ENCODE measurements around the gene MAP3K20. TPM values are rescaled to one million over a fixed set of nuclear protein-coding genes. Genes with fewer than 3 reads are reported as not detected.
"Not testable (repeated sequence)": the region's sequence is repeated elsewhere in the genome, so short reads cannot be mapped to it uniquely, and the experiment has no call there.

The MAP3K20 gene
- total RNA-seq, 1 experiment from 2014 or later: 40.0 TPM

DNA sequence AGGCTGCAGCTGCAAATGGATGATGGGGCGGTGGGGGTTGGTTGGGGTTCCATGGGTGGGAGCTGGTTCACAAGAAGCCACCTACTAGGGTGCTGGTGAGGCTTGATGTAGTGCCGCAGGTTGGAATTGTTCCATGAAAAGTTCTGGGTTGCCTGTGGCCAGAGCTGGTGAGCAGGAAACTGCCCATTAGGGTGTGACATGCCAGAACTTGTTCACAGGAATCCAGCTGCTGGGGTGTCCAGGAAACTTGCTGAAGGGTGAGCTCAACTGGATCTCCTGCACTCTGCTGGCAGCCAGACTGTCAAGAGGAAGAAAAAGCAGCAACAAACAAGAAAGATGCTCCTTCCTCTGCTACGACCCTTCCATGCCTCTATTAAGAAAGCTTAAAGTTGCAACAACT, 48.8 kb downstream of the MAP3K20 start:
- Histone ChIP-seq H3K4me1 (ENCODE audit: insufficient read depth, low read length, poor library complexity, severe bottlenecking) (peaks cover 44% of the 10 kb centered on the region), H3K4me3 (ENCODE audit: low read depth, low read length, poor library complexity, severe bottlenecking) (no peak overlapping the region), H3K36me3 (ENCODE audit: insufficient read depth, low read length, poor library complexity, severe bottlenecking) (no peaks in the 10 kb centered on the region), H3K27ac (ENCODE audit: low read depth, low read length, poor library complexity, severe bottlenecking) (peak overlapping the region; percentile 37), H3K9me3 (ENCODE audit: low read depth, low read length, poor library complexity, severe bottlenecking) (no peaks in the 10 kb centered on the region), H3K27me3 (replicated peaks; ENCODE audit: insufficient read depth, low read depth, low read length, poor library complexity) (no peaks in the 10 kb centered on the region)
- CTCF ChIA-PET: interaction anchor here (0.6 kb wide), 1 partner anchor 64 kb away, joined by 3 read pairs; no protein-coding TSS in a partner anchor
- no TSS peak for BruUV-seq (replicated peaks)
- intact Hi-C loops (cut with micrococcal nuclease; ENCODE audit: unreplicated experiment): no loop called here
- TF ChIP-seq, protein P1, sequence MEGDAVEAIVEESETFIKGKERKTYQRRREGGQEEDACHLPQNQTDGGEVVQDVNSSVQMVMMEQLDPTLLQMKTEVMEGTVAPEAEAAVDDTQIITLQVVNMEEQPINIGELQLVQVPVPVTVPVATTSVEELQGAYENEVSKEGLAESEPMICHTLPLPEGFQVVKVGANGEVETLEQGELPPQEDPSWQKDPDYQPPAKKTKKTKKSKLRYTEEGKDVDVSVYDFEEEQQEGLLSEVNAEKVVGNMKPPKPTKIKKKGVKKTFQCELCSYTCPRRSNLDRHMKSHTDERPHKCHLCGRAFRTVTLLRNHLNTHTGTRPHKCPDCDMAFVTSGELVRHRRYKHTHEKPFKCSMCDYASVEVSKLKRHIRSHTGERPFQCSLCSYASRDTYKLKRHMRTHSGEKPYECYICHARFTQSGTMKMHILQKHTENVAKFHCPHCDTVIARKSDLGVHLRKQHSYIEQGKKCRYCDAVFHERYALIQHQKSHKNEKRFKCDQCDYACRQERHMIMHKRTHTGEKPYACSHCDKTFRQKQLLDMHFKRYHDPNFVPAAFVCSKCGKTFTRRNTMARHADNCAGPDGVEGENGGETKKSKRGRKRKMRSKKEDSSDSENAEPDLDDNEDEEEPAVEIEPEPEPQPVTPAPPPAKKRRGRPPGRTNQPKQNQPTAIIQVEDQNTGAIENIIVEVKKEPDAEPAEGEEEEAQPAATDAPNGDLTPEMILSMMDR (conservative IDR thresholded peaks at IDR 0.05; ENCODE audit: low read depth, low read length): no peak
- TF ChIP-seq EZH2 (IDR thresholded peaks at IDR 0.05; ENCODE audit: borderline replicate concordance, low read depth, low read length, poor library complexity, severe bottlenecking): no peak
- peak; percentile 73 for DNase-seq (ENCODE audit: low spot score)
- POLR2A ChIA-PET (ENCODE audit: low non-redundant PET): no interaction called here

DNA sequence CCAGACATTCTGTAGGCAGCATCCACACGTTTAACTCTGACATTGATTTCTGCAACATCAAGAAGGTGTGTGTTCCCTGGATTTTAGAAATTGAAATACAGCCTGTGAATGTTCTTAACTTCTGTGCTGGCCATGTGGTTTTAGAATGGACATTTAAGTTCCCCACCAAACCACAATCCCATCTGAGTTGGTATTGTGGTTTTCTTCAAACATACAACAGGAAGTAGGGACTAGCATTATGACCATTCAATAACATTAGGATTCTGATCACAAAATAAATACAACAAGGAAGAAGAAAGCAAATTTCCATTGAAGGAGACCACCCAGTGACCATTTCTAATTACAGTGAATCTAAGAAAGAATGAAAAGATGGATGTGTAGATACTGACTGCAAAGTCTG, 51.2 kb downstream of the MAP3K20 start:
- intact Hi-C loops (cut with micrococcal nuclease; ENCODE audit: unreplicated experiment): no loop called here
- CTCF ChIA-PET: no interaction called here
- BruUV-seq (replicated peaks): no TSS peak

DNA sequence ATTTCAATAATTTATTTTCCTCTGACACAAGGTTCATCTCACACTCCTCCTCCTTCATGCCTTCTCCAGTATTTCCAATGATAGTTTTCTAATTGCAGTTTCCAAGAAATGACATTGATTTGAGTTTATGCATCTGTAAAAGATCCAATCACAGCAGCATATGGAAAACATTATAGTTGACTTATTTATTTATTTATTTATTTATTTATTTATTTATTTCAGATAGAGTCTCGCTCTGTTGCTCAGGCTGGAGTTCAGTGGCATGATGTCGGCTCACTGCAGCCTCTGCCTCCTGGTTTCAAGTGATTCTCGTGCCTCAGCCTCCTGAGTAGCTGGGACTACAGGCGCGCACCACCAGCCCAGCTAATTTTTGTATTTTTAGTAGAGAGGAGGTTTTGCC, 52.5 kb downstream of the MAP3K20 start:
- CTCF ChIA-PET; POLR2A ChIA-PET (ENCODE audit: low non-redundant PET); H3K27ac ChIP-seq (ENCODE audit: low read depth, low read length, poor library complexity, severe bottlenecking); H3K36me3 ChIP-seq (ENCODE audit: insufficient read depth, low read length, poor library complexity, severe bottlenecking); intact Hi-C loops (cut with micrococcal nuclease; ENCODE audit: unreplicated experiment); BruUV-seq (replicated peaks); H3K4me3 ChIP-seq (ENCODE audit: low read depth, low read length, poor library complexity, severe bottlenecking); H3K9me3 ChIP-seq (ENCODE audit: low read depth, low read length, poor library complexity, severe bottlenecking); DNase-seq (ENCODE audit: low spot score); H3K27me3 ChIP-seq (replicated peaks; ENCODE audit: insufficient read depth, low read depth, low read length, poor library complexity): not testable (repeated sequence)
- peaks cover 63% of the 10 kb centered on the region for H3K4me1 ChIP-seq (ENCODE audit: insufficient read depth, low read length, poor library complexity, severe bottlenecking)

More for the DNA sequence above, 51.2 kb downstream of the MAP3K20 start:
- H3K27ac ChIP-seq (ENCODE audit: low read depth, low read length, poor library complexity, severe bottlenecking): no peak overlapping the region
- TF ChIP-seq, protein P1 (conservative IDR thresholded peaks at IDR 0.05; ENCODE audit: low read depth, low read length): no peak
- no peak for TF ChIP-seq EZH2 (IDR thresholded peaks at IDR 0.05; ENCODE audit: borderline replicate concordance, low read depth, low read length, poor library complexity, severe bottlenecking)
- H3K27me3 ChIP-seq (replicated peaks; ENCODE audit: insufficient read depth, low read depth, low read length, poor library complexity): no peaks in the 10 kb centered on the region
- no peak overlapping the region for H3K4me3 ChIP-seq (ENCODE audit: low read depth, low read length, poor library complexity, severe bottlenecking)
- no peaks in the 10 kb centered on the region for H3K9me3 ChIP-seq (ENCODE audit: low read depth, low read length, poor library complexity, severe bottlenecking)
- POLR2A ChIA-PET (ENCODE audit: low non-redundant PET): no interaction called here
- H3K36me3 ChIP-seq (ENCODE audit: insufficient read depth, low read length, poor library complexity, severe bottlenecking): no peaks in the 10 kb centered on the region
- DNase-seq (ENCODE audit: low spot score): no peak
- peaks cover 59% of the 10 kb centered on the region for H3K4me1 ChIP-seq (ENCODE audit: insufficient read depth, low read length, poor library complexity, severe bottlenecking)

Data from A673 (cell line).